ENCODE data around the gene KRT15.

Gene KRT15

GRCh38 chr17:41503202-41503601 lies 15.5 kb downstream of the KRT15 start:
- no peak for DNase-seq

GRCh38 chr17:41500131-41500911 lies 18.4 kb downstream of the KRT15 start:
- no peak for DNase-seq

GRCh38 chr17:41499714-41500113 lies 19.0 kb downstream of the KRT15 start:
- no peak for DNase-seq

GRCh38 chr17:41498276-41498675 lies 20.4 kb downstream of the KRT15 start:
- no peak for DNase-seq

- peak; percentile 0 for DNase-seq
Observed at GRCh38 chr17:41496803-41497484, 21.7 kb downstream of the KRT15 start.

GRCh38 chr17:41494524-41494923 lies 24.2 kb downstream of the KRT15 start:
- DNase-seq, result no peak

- DNase-seq, result peak; percentile 2
Observed at GRCh38 chr17:41492771-41493170, 25.9 kb downstream of the KRT15 start.

GRCh38 chr17:41492351-41492750 lies 26.3 kb downstream of the KRT15 start:
- no peak for DNase-seq

GRCh38 chr17:41491476-41491875 lies 27.2 kb downstream of the KRT15 start:
- DNase-seq, result no peak

GRCh38 chr17:41490000-41490990 lies 28.4 kb downstream of the KRT15 start:
- no peak for DNase-seq

GRCh38 chr17:41489531-41489930 lies 29.2 kb downstream of the KRT15 start, which contains the start of gene KRT36:
KRT36 (minus strand) TSS chr17:41489910; CDS start chr17:41489864, 46 bp downstream.
- no peak for DNase-seq

- DNase-seq, result no peak
Observed at GRCh38 chr17:41486809-41487530, 31.7 kb downstream of the KRT15 start.

- no peak for DNase-seq
Observed at GRCh38 chr17:41486316-41486715, 32.4 kb downstream of the KRT15 start.

- DNase-seq, result no peak
Observed at GRCh38 chr17:41484920-41485904, 33.5 kb downstream of the KRT15 start.

- DNase-seq, result no peak
Observed at GRCh38 chr17:41483991-41484826, 34.5 kb downstream of the KRT15 start.

- DNase-seq, result no peak
Observed at GRCh38 chr17:41483531-41483930, 35.2 kb downstream of the KRT15 start.

- DNase-seq, result no peak
Observed at GRCh38 chr17:41481036-41481435, 37.7 kb downstream of the KRT15 start, which contains the start of gene KRT35. KRT35 (minus strand) TSS chr17:41481151; CDS start chr17:41481097, 54 bp downstream.

GRCh38 chr17:41480581-41480980 lies 38.1 kb downstream of the KRT15 start:
- no peak for DNase-seq

- DNase-seq, result no peak
Observed at GRCh38 chr17:41480136-41480535, 38.6 kb downstream of the KRT15 start.

GRCh38 chr17:41478237-41478636 lies 40.5 kb downstream of the KRT15 start:
- no peak for DNase-seq

Measured in NCI-H446 treated with DMSO at 0.1 percent for 48 hours (cell line).